Keratinocyte (primary cell): ENCODE measurements around the gene LZTFL1.

Experiments
- EZH2 ChIP-seq: IDR thresholded peaks from one replicate; pipeline ENCODE4 v1.6.1; 2012; ENCODE audit warnings: inconsistent platforms, mild to moderate bottlenecking, low read length, moderate library complexity
- TF ChIP-seq, protein P1 (sequence below), 3 experiments: IDR thresholded peaks in 1 of 3; conservative IDR thresholded peaks in 1 of 3; optimal IDR thresholded peaks in 1 of 3; 2 replicates in 2 of 3; 3 replicates in 1 of 3; pipeline versions ENCODE3 to v1.5.1; 2011; ENCODE audit warnings: low read length in 3 of 3, mild to moderate bottlenecking in 3 of 3, moderate library complexity in 2 of 3, control low read depth in 1 of 3, inconsistent platforms in 1 of 3; ENCODE audit not compliant: insufficient read depth in 2 of 3; ENCODE audit errors: extremely low read depth in 1 of 3

DNA sequence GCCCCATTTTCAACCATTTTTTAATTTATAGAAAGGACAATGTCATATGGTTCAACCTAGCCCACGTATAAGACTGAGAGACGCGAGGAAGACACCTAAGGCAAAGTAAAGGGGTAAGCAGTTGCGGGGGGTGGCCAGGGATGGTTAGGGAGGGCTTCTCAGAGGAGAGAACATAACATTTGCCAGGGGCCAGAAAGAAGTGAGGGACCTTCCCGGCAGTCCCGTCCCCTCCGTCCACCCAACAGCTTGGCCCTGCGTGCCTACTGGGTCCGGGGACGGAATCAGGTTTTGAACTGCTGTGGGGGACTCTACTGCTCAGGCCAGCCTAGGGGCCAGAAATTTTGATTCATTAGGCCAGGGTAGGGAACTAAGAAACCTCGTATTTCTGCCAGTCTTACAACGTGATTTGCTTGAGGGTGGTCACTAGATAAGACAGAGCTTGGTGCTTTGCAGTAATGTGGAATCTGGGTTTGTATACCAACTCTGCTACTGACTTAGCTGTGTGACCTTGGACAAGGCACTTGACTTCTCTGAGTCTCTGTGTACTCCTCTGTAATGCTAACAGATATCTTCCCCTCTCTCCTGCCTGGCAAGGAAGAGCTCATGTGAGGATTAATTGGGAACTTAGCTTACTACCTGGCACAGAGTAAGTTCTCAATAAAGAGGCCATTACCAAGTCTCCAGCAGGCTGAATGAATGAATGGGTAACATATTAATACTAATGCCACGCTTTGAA is 44.8 kb downstream of the LZTFL1 start:
- TF ChIP-seq, protein P1, sequence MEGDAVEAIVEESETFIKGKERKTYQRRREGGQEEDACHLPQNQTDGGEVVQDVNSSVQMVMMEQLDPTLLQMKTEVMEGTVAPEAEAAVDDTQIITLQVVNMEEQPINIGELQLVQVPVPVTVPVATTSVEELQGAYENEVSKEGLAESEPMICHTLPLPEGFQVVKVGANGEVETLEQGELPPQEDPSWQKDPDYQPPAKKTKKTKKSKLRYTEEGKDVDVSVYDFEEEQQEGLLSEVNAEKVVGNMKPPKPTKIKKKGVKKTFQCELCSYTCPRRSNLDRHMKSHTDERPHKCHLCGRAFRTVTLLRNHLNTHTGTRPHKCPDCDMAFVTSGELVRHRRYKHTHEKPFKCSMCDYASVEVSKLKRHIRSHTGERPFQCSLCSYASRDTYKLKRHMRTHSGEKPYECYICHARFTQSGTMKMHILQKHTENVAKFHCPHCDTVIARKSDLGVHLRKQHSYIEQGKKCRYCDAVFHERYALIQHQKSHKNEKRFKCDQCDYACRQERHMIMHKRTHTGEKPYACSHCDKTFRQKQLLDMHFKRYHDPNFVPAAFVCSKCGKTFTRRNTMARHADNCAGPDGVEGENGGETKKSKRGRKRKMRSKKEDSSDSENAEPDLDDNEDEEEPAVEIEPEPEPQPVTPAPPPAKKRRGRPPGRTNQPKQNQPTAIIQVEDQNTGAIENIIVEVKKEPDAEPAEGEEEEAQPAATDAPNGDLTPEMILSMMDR (optimal IDR thresholded peaks at IDR 0.05 in 1 of 3, IDR thresholded peaks at IDR 0.05 in 1 of 3, conservative IDR thresholded peaks at IDR 0.05 in 1 of 3; ENCODE audit: extremely low read depth in 1 of 3, insufficient read depth in 2 of 3, low read length in 3 of 3), result no peak
- TF ChIP-seq EZH2, result no peak
